Measurements from ENCODE around the gene HIF3A. TPM values are rescaled to one million over a fixed set of nuclear protein-coding genes. Genes with fewer than 3 reads are reported as not detected.

HIF3A gene
- total and polyA plus RNA-seq, 2 of the 4 experiments (the other 2 are of a cell fraction): 0.02 TPM; not detected in 1

- Histone ChIP-seq H3K14ac (replicated peaks; ENCODE audit: low read depth, low read length) (no peak overlapping the region), H2BK5ac (ENCODE audit: low read depth, low read length, poor library complexity, severe bottlenecking) (no peak overlapping the region), H3K18ac (ENCODE audit: low read depth, low read length) (no peak overlapping the region), H3K9me1 (ENCODE audit: insufficient read depth, low read length) (peaks cover 4% of the 10 kb centered on the region), H3K79me1 (ENCODE audit: low read depth in 1 of 2, low read length in 2 of 2) (peaks cover 19 to 50% of the 10 kb centered on the region in 2 experiments), H3K36me3 (ENCODE audit: control insufficient read depth, insufficient read depth, low read length) (peaks cover 23% of the 10 kb centered on the region), H2BK20ac (ENCODE audit: low read depth, low read length) (no peak overlapping the region), H2AK5ac (ENCODE audit: low read depth, low read length) (no peak overlapping the region), H3K4me3 (ENCODE audit: insufficient read depth, low read depth, low read length) (no peak overlapping the region), H3K27me3 (ENCODE audit: control insufficient read depth, insufficient read depth, low read length) (no peaks in the 10 kb centered on the region), H2AK9ac (replicated peaks; ENCODE audit: low read depth, low read length, poor library complexity) (no peak overlapping the region), H4K91ac (ENCODE audit: insufficient read depth, low read depth, low read length) (no peak overlapping the region), H4K5ac (ENCODE audit: low read depth, low read length) (no peak overlapping the region), H2AFZ (replicated peaks; ENCODE audit: low read length, poor library complexity) (no peak overlapping the region), H3K4ac (ENCODE audit: low read depth, low read length) (no peak overlapping the region), H3K27ac (ENCODE audit: insufficient read depth, low read length) (no peak overlapping the region), H3K23ac (ENCODE audit: low read depth, low read length) (no peak overlapping the region), H3K4me2 (ENCODE audit: low read depth, low read length) (no peak overlapping the region), H3K9me3 (ENCODE audit: control insufficient read depth, insufficient read depth, low read length) (no peaks in the 10 kb centered on the region), H2BK120ac (ENCODE audit: low read depth, low read length) (no peak overlapping the region), H2BK15ac (ENCODE audit: low read depth, low read length) (no peak overlapping the region), H4K20me1 (ENCODE audit: insufficient read depth, low read length) (no peaks in the 10 kb centered on the region), H4K8ac (ENCODE audit: low read depth in 2 of 2, low read length in 2 of 2) (no peak overlapping the region), H3K56ac (ENCODE audit: extremely low read depth, insufficient read depth, low read length) (no peak overlapping the region), H3K9ac (ENCODE audit: low read depth, low read length) (no peak overlapping the region), H3K4me1 (ENCODE audit: control insufficient read depth, insufficient read depth, low read length) (no peaks in the 10 kb centered on the region; the same call in 1 of the 2 replicates)
- no TSS peak for BruUV-seq (replicated peaks)
- ATAC-seq (ENCODE audit: low read depth) (no peak), DNase-seq (no peak)
- in situ Hi-C loops (cut with MboI; ENCODE audit: low sequenced_read_pairs): loop anchor here (10.0 kb wide), 1 partner anchor 97 kb away; no protein-coding TSS in a partner anchor
- 76% methylated on average over 10 of the region's 15 CpGs; no CpG with 5 or more reads in 1 of the 2 experiments for WGBS, 2 experiments (ENCODE audit: extremely low coverage in 2 of 2, insufficient read length in 1 of 2)
- ChIA-PET POLR2A (ENCODE audit: unreplicated experiment) (no interaction called here), CTCF (interaction anchor here (0.5 to 1.4 kb wide), 2 partner anchors 14 to 109 kb away, joined by 3 read pairs; no protein-coding TSS in a partner anchor)
- intact Hi-C loops (cut with micrococcal nuclease): no loop called here
- TF ChIP-seq RAD21 (IDR thresholded peaks at IDR 0.05; ENCODE audit: low read length) (no peak), POLR2A (IDR thresholded peaks at IDR 0.05; ENCODE audit: low read depth, low read length) (no peak), MXI1 (IDR thresholded peaks at IDR 0.05; ENCODE audit: borderline replicate concordance, low read depth, low read length) (no peak), CHD1 (IDR thresholded peaks at IDR 0.05; ENCODE audit: low read depth, low read length) (no peak), MAZ (IDR thresholded peaks at IDR 0.05; ENCODE audit: borderline replicate concordance, low read depth, low read length) (no peak), USF2 (IDR thresholded peaks at IDR 0.05; ENCODE audit: low read depth, low read length) (no peak), BHLHE40 (IDR thresholded peaks at IDR 0.05; ENCODE audit: low read depth, low read length) (no peak), ELK1 (IDR thresholded peaks at IDR 0.05; ENCODE audit: borderline replicate concordance, low read depth, low read length) (no peak), NFE2L2 (IDR thresholded peaks at IDR 0.05; ENCODE audit: low read depth, low read length) (no peak), RFX5 (IDR thresholded peaks at IDR 0.05; ENCODE audit: low read depth, low read length) (no peak), CEBPB (IDR thresholded peaks at IDR 0.05; ENCODE audit: low read depth, low read length) (no peak), SMC3 (IDR thresholded peaks at IDR 0.05; ENCODE audit: low read depth, low read length) (no peak), MAFK (IDR thresholded peaks at IDR 0.05; ENCODE audit: low read depth, low read length) (no peak), RCOR1 (IDR thresholded peaks at IDR 0.05; ENCODE audit: insufficient replicate concordance, low read length) (no peak), FOS (IDR thresholded peaks at IDR 0.05; ENCODE audit: low read depth, low read length) (no peak), CTCF (conservative IDR thresholded peaks at IDR 0.05; ENCODE audit: low read depth, low read length) (no peak)
- dilution Hi-C loops (cut with HindIII; ENCODE audit: low sequenced_read_pairs, unreplicated experiment): no loop called here
Observed at GRCh38 chr19:46381756-46382345, 85.0 kb downstream of the HIF3A start.
